Hepatocyte (in vitro differentiated cells): ENCODE data around the gene NKAIN2. TPM values are rescaled to one million over a fixed set of nuclear protein-coding genes. Genes with fewer than 3 reads are reported as not detected.

Source experiments
- DNase-seq: peaks from one replicate; pipeline ENCODE4 v3.0.0-alpha.2; 2016; ENCODE audit warnings: low spot score
- H2AFZ ChIP-seq: fragments of 200-600 bp; sonication (generic); 2 replicates; pipeline ENCODE4 v1.6.0; 2016; ENCODE audit warnings: antibody characterized with exemption, mild to moderate bottlenecking
- H3K27ac ChIP-seq: fragments of 200-600 bp; sonication (generic); 2 replicates; pipeline ENCODE4 v1.5.1; 2016; ENCODE audit warnings: mild to moderate bottlenecking
- H3K27me3 ChIP-seq: fragments of 200-600 bp; sonication (generic); 2 replicates; pipeline ENCODE4 v1.6.1; 2016
- H3K36me3 ChIP-seq: fragments of 200-600 bp; sonication (generic); replicated peaks from 2 replicates; pipeline ENCODE4 v1.5.1; 2016; ENCODE audit warnings: low read depth; ENCODE audit not compliant: insufficient read depth
- H3K4me1 ChIP-seq: fragments of 200-600 bp; sonication (generic); 2 replicates; pipeline ENCODE4 v1.5.1; 2016; ENCODE audit warnings: mild to moderate bottlenecking, moderate library complexity; ENCODE audit not compliant: insufficient read depth
- H3K4me2 ChIP-seq: fragments of 200-600 bp; sonication (generic); 2 replicates; pipeline ENCODE4 v1.6.0; 2016
- H3K4me3 ChIP-seq: fragments of 200-600 bp; sonication (generic); 2 replicates; pipeline ENCODE4 v1.5.1; 2016; ENCODE audit warnings: mild to moderate bottlenecking
- H3K79me2 ChIP-seq: fragments of 200-600 bp; sonication (generic); 2 replicates; pipeline ENCODE4 v1.6.0; 2017; ENCODE audit warnings: mild to moderate bottlenecking
- H3K9me2 ChIP-seq: fragments of 200-600 bp; sonication (generic); replicated peaks from 2 replicates; pipeline ENCODE4 v1.6.0; 2017; ENCODE audit warnings: mild to moderate bottlenecking; ENCODE audit not compliant: insufficient read depth
- H3K9me3 ChIP-seq: fragments of 200-600 bp; sonication (generic); 2 replicates; pipeline ENCODE4 v1.5.1; 2016; ENCODE audit warnings: low read depth, mild to moderate bottlenecking
- H4K20me1 ChIP-seq: fragments of 200-600 bp; sonication (generic); 2 replicates; pipeline ENCODE4 v1.6.0; 2016; ENCODE audit warnings: mild to moderate bottlenecking; ENCODE audit not compliant: insufficient read depth, poor library complexity, severe bottlenecking
- CTCF ChIP-seq: fragments of 200-600 bp; sonication (generic); IDR thresholded peaks from 2 replicates; pipeline ENCODE4 v1.5.1; 2016; ENCODE audit warnings: antibody characterized with exemption, mild to moderate bottlenecking; ENCODE audit not compliant: poor library complexity
- EZH2 ChIP-seq: fragments of 200-600 bp; sonication (generic); IDR thresholded peaks from 2 replicates; pipeline ENCODE4 v1.6.1; 2016; ENCODE audit warnings: antibody characterized with exemption, mild to moderate bottlenecking, borderline replicate concordance
- EZH2phosphoT487 ChIP-seq: fragments of 200-600 bp; sonication (generic); IDR thresholded peaks from one replicate; pipeline ENCODE4 v1.6.1; 2018; ENCODE audit warnings: antibody characterized with exemption, mild to moderate bottlenecking, low read depth, moderate library complexity; ENCODE audit not compliant: unreplicated experiment, severe bottlenecking
- WGBS: methylation state at CpG from one replicate; pipeline ENCODE4 v1.1.6; 2016; ENCODE audit warnings: low lambda C conversion rate; ENCODE audit errors: missing lambda C conversion rate; 5-methylcytosine and 5-hydroxymethylcytosine counted together
- polyA plus RNA-seq: library from polyadenylated mRNA; unstranded; fragments of >200 nt; fragmentation: Nextera tagmentation; extraction: Ambion mirVana; gene quantifications from 2 replicates; pipeline ENCODE4 v1.2.1, GENCODE V29; 2016
- total RNA-seq: library from RNA; depleted of rRNA; stranded (reverse); fragments of >200 nt; gene quantifications from 2 replicates; pipeline ENCODE4 v1.2.3, GENCODE V29; 2014

NKAIN2 gene
- total and polyA plus RNA-seq, 2 experiments from 2014 or later = 0.48 to 2.6 TPM

DNA sequence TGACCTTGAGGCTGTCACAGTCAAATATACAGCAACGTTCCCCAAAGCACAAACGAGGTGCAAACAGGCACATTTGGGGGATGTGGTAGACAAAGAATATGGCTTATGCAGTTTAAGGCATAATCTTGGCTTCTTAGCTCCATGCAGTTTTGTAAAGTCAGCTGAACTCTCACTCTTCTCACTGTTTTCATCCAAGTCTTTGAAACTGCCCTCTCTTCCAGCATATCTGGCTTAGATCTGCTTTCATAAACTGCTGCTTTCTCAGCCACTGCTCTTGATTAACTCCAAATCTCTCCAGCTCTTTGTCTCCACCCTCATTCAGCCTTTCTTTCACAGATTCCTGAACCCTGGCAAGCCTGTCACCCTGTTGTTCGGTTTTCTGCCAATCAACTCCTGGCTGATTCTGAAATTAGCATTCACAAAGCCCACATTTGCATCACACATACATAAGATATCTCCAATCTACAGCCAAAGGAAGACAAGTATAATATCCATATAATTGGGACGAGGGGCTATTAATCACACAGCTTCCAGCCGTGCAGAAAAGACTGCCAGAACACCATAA, 857.5 kb downstream of the NKAIN2 start:
- 43% methylated on average over 5 of the region's 5 CpGs for WGBS
- Histone ChIP-seq H2AFZ (no peak overlapping the region), H3K9me3 (no peaks in the 10 kb centered on the region), H3K79me2 (no peaks in the 10 kb centered on the region), H3K4me3 (no peak overlapping the region), H3K9me2 (no peaks in the 10 kb centered on the region), H3K27me3 (no peaks in the 10 kb centered on the region), H3K27ac (no peak overlapping the region), H3K36me3 (no peaks in the 10 kb centered on the region), H4K20me1 (no peaks in the 10 kb centered on the region), H3K4me1 (no peaks in the 10 kb centered on the region), H3K4me2 (no peak overlapping the region)
- TF ChIP-seq EZH2 = no peak
- TF ChIP-seq CTCF = no peak
- no peak for TF ChIP-seq EZH2phosphoT487
- DNase-seq = no peak

GRCh38 chr6:124668028-124668427, 864.4 kb downstream of the NKAIN2 start:
- H3K4me3 ChIP-seq = no peak overlapping the region
- no peaks in the 10 kb centered on the region for H3K36me3 ChIP-seq
- H3K4me1 ChIP-seq = no peaks in the 10 kb centered on the region
- no peaks in the 10 kb centered on the region for H3K27me3 ChIP-seq
- no peak for TF ChIP-seq CTCF
- TF ChIP-seq EZH2phosphoT487 = no peak
- TF ChIP-seq EZH2 = no peak
- no peak overlapping the region for H3K27ac ChIP-seq
- DNase-seq = no peak
- no peak overlapping the region for H2AFZ ChIP-seq
- WGBS = 88% methylated on average over 5 of the region's 5 CpGs
- no peaks in the 10 kb centered on the region for H3K79me2 ChIP-seq
- no peak overlapping the region for H3K4me2 ChIP-seq
- H3K9me2 ChIP-seq = no peaks in the 10 kb centered on the region
- H4K20me1 ChIP-seq = no peaks in the 10 kb centered on the region
- no peaks in the 10 kb centered on the region for H3K9me3 ChIP-seq

DNA sequence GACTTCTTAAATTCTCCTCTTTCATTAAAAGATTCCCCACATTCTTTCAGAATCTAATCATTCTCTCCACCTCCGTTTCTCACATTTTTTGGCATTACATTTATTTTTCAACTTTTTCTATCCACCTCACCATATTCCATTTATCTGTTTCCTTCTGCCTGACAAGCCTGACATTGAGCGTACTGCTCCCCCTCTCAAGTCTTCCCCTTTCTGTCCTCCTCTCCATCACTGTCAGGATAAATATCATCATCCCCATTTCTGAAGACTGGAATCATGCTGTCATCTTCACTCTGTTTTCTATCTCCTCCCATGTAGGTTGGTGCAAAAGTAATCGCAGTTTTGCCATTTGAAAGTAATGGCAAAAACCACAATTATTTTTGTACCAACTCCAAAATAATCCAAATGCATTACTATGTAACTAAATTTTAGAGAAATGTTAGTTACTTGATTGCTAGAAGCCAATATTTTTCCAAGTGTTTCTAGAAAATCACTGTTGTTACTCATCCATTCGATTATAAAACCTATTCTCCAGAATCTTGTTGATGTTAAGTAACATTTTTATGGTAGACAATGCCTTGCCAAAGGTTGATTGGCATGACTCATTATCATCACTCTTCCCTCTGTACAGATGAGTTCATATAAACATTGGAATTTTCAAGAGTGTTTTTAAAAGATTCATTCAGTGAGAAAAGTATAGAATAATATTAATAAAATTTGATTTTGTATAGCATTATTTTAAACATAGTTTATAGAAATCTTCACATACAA, 866.2 kb downstream of the NKAIN2 start:
- Histone ChIP-seq H3K9me2 (no peaks in the 10 kb centered on the region), H3K9me3 (no peaks in the 10 kb centered on the region), H3K4me3 (no peak overlapping the region), H3K27ac (no peak overlapping the region), H3K4me2 (no peak overlapping the region), H3K36me3 (no peaks in the 10 kb centered on the region), H4K20me1 (no peaks in the 10 kb centered on the region), H3K79me2 (no peaks in the 10 kb centered on the region), H2AFZ (no peak overlapping the region), H3K4me1 (no peaks in the 10 kb centered on the region), H3K27me3 (no peaks in the 10 kb centered on the region)
- TF ChIP-seq EZH2 (no peak), CTCF (no peak), EZH2phosphoT487 (no peak)
- WGBS = 87% methylated on average over 4 of the region's 4 CpGs
- no peak for DNase-seq
